Putamen (tissue), 1 donor: ENCODE measurements around the gene HIVEP2.

Source experiments
- DNase-seq: peaks from one replicate; pipeline ENCODE4 v3.0.0-alpha.2; 2016; ENCODE audit warnings: low spot score

The HIVEP2 gene

GRCh38 chr6:142821164-142821716 lies 123.7 kb downstream of the HIVEP2 start:
- no peak for DNase-seq

- no peak for DNase-seq
Observed at GRCh38 chr6:142820338-142821051, 124.5 kb downstream of the HIVEP2 start.

- no peak for DNase-seq
Observed at GRCh38 chr6:142819603-142820337, 125.2 kb downstream of the HIVEP2 start.

- no peak for DNase-seq
Observed at GRCh38 chr6:142816486-142816885, 128.5 kb downstream of the HIVEP2 start.

DNA sequence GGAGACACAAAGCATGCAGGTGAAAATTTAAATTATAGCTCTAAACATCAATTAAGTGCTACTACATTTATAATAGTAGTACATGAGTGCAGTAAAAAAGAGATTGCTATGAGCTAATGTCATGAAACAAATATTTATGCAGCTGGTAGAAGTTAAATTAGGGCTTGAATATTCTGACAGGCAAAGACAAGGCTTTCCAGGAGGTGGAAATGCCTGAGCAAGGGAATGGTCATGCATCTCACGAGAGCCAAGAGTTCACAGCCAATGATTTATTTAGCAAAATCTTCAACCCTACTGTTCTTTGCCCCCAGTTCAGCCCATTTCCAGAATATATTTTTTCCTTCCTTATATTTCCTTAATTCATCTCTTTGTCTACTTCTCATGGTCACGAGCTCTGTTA lies 128.9 kb downstream of the HIVEP2 start:
- no peak for DNase-seq

DNA sequence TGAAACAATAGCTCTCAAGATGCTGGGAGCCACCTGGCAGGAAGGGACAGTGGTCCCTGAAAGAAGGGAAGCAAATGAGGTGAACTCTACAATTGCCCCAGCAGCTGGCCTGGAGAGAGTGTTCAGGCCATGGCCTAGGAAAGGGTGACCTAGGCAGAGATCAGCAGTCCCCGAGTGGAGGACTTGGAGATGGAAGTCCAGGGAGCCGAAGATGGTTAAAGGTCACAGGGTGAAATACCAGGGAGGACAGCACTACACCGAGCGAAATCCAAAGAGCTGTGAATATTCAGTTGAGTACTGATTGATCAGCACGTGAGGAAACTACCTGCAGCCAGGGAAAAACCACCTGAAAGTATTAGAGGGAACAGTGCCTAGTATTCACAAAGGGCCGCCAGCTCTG lies 133.1 kb downstream of the HIVEP2 start:
- DNase-seq, result no peak

DNA sequence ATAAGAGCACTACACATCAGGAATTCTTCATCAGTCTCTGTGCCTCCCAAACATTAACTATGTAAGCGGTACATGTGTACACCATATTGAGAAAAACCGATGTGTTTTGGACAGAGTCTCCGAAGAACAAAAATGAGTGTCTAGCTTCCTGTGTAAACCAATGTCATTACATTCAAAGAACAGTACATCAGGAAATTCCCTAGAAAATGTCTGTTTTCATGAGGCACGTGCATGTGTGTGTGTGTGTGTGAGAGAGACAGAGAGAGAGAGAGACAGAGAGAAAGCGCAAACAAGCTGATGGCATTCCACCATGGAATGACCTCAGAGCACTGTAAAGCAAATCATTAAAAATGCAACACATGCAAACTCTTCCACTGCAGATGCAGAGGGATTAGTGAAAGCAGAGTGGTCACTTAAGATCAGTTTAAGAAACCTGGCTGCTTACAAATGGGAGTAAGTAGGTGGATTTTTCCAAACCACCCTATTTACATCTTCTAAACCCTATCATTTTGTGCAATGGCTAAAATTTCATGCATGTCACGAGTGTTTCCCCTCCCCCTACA lies 133.9 kb downstream of the HIVEP2 start:
- no peak for DNase-seq

DNA sequence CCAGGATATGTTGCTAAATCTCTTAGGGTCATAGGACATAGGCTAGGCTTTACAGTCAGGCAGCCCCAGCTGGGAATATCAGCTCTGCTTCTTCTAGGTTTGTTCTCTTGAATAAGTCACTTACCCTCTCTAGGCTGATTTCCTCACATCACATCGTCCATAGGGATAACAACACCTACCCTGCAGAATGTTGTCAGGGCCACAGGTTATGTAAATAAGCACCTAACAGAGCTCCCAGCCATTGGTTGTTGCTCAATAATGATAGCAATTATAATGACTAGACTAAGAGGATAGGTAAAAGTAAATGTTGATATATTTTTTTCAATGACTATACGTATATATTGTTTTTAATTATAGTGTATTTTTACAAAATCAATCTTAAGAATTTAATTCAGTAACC lies 135.0 kb downstream of the HIVEP2 start:
- no peak for DNase-seq

GRCh38 chr6:142808405-142809061 lies 136.4 kb downstream of the HIVEP2 start:
- no peak for DNase-seq

DNA sequence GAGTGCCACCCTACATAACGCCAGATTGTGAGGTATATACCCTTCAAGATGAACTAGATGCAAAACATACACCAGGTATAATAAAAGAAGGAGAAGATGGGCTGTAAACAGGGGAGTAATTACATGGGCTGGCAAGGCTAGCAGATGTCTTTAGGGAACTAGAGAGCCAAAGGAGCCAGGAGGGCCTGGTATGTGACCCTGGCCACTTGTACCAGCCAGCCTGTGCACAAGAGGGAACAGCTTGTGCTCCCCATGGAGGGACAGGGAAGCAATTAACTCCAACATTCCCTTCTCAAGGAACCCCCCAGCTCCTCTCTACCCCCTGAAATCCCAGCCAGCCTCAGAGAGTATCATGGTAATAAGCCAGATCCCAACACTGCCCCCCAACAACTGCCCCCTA lies 139.9 kb downstream of the HIVEP2 start:
- no peak for DNase-seq

- DNase-seq, result no peak
Observed at GRCh38 chr6:142804490-142804889, 140.5 kb downstream of the HIVEP2 start.

GRCh38 chr6:142803495-142804058 lies 141.4 kb downstream of the HIVEP2 start:
- DNase-seq, result no peak

DNA sequence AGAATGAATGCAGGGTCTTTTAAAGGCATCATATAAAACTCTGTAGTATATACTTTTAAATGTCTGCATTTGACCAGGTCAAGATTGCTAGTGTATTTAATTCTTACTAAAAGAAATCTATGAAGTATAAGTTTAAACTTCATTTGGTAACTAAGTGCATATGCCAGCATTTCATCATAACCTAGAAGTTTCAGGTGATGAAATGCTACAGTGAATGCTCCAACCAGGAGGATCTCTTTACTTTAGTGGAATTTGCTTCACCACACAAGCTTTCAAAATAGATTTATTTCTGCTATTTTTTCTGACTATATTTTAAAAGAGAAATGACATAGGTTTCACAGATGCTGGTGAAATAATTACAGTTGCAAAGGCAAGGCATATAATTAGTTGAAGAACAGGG lies 141.9 kb downstream of the HIVEP2 start:
- no peak for DNase-seq

GRCh38 chr6:142802124-142802523 lies 142.9 kb downstream of the HIVEP2 start:
- no peak for DNase-seq

GRCh38 chr6:142800240-142800639 lies 144.7 kb downstream of the HIVEP2 start:
- DNase-seq, result no peak

GRCh38 chr6:142799639-142800038 lies 145.3 kb downstream of the HIVEP2 start:
- DNase-seq, result no peak

DNA sequence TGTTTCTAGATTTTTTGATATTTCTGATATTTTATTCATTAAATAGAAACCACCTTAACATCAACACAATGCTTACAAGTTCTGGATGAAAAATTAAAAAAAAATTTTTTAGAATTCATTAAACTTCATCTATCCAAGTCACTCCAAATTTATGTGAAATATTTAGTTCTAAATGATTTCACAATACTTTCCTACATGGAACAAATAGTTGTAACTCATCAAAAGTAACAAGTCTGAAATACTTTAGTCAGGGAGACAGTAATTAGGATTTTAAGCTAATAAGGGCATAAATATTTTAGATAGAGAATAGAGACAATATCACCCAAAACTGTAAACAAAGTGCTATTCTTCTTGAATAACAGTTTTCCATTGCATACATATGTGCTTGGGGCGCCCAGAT lies 147.8 kb downstream of the HIVEP2 start:
- DNase-seq, result no peak

DNA sequence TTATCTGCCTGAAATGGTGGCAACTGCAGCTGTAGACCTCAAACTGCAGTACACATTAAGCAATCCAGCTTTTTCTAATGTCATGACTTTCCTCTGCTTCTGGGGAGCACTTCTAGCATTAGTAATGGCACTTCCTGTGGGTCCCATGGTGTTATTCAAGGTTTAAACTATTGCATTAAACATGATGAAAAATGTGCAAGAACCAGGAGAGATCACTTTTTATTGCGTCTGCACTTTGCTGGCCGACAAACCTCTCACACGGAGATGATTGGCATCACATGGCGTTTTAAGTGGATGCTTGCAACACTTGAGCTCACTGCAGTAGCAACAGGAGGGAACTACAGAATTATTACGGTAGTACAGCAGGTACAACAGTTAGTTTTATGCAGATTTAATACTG lies 148.4 kb downstream of the HIVEP2 start:
- DNase-seq, result no peak

GRCh38 chr6:142796024-142796423 lies 149.0 kb downstream of the HIVEP2 start:
- DNase-seq, result no peak

GRCh38 chr6:142794424-142794823 lies 150.6 kb downstream of the HIVEP2 start:
- DNase-seq, result no peak

GRCh38 chr6:142790257-142790656 lies 154.7 kb downstream of the HIVEP2 start:
- DNase-seq, result no peak

GRCh38 chr6:142787422-142787821 lies 157.6 kb downstream of the HIVEP2 start:
- no peak for DNase-seq
